ENCODE data around the gene ANKFY1.
A peak's percentile ranks its signal among the peaks of the same experiment; 100 is the strongest.
"Not testable (repeated sequence)": the region's sequence is repeated elsewhere in the genome, so short reads cannot be mapped to it uniquely, and the experiment has no call there.

Gene ANKFY1

DNA sequence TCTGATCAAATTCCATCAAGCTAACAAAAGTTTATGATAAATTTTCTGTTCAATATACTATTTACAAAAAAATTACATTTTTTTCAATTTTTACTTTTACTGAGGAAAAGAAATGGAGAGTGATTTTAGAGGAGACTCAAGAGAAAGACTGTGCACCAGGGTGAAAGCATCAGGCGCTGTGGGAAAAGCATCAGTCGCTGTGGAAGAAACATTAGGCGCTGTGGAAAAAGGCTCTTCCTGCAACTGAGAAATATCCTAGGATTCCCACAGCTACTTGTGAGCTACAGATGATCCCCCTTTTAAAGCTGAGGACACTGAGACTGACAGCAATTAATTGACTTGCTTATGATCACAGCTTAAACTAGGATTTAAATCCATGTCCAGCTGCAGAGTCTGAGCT lies 4.9 kb downstream of the ANKFY1 start:
- DNase-seq: no peak

DNA sequence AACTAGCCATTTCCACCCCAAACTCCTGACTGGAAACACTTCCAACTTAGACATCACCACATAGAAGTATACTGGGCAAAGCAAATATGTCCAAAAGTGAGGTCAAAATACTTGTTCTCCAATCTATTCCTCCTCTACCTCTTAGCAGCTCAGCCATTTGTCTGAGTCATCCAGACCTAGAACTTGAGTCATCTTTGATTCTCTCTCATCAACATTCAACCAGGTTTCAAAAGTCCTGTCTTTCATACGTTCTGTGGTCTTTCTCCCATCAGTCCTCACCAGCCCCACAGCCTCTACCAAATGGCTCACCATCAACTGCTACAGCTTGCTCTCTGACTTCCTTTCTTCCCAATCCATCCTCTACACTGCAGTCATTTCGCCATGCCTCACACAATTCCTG lies 6.8 kb downstream of the ANKFY1 start:
- no peak for DNase-seq

DNA sequence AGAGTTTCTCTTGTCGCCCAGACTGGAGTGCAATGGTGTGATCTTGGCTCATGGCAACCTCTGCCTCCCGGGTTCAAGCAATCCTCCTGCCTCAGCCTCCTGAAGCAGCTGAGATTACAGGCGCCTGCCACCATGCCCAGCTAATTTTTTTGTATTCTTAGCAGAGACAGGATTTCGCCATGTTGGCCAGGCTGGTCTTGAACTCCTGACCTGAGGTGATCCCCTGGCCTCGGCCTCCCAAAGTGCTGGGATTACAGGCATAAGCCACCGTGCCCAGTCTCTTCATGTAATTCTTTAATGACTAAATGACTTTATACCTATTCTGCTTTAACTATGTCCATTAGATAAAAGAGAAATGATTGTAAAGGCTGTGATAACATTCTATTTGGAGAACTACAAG lies 8.5 kb downstream of the ANKFY1 start:
- not testable (repeated sequence) for DNase-seq

DNA sequence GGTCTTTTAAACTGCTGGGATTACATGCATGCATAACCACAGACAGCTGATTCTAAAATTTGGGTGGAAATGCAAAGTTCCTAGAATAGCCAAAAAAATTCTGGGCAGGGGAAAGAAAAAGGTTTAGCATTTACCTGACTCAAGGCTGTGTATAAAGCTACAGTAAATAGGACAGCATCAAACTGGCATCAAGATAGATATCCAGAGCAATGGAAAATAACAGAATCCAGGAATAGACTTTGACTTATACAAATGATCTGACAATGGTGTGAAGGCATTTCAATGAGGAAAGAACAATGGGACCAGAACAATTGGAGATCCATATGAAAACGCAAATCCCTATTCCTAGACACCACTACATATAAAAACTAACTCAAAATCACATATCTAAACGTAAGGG lies 12.9 kb downstream of the ANKFY1 start:
- DNase-seq: no peak

DNA sequence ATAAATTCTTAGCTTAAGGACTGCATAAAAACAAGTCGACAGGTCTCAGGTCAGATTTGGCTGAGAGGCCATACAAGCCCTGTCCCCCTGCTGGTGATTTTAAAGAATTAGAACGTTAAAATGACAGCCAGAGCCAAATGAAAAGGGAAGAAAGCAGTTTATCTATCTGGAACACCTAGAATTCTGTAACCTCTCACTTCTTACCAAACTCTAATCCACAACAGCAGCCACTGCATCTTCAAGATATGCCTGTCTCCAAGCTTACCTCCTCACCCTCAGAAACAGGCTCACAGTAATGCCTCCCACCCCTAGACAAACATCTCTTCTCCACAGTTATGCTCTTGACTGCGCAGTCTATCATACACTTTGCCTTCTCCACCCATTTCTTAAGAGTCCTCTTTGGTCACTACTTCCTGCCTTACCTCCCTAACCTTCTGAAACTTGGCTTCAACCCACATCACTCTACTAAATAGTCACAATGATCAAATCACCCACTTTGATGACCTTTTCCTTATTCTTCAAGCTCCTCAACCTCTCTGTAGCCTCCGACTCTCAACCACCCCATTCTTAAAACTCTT lies 14.2 kb downstream of the ANKFY1 start:
- peak; percentile 26 for DNase-seq

DNA sequence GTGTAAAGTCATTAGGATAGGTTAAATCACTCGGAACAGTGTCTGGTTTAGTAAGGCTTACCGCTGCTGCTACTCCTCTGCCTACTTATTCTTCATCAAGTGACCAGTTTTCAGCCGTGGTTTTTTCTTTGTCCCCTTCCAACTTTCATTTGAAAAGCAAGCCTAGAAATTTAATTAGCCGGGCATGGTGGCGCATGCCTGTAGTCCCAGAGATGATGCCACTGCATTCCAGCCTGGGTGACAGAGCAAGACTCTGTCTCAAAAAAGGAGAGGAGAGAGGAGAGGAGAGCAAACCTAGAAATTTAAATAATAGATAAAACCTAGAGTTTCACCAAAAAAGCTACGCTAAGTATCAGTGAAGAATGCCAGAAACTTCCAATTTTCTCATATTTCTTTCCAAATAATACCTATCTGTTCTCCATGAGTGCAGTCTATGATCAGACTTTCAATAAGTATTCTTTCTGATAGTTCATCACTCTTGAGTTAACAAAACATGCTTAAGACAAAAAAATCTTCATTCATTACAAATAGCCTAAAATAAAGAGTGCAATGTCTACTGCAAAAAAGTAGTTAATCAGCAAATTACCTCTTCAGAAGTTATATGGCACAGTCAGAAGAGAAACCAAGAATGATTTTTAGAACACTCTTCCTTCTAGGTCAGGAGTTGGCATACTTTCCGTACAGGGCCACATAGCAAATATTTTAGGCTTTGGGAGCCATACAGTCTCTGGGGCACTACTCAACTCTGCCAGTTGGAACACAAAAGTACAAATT lies 15.1 kb downstream of the ANKFY1 start:
- no peak for DNase-seq

DNA sequence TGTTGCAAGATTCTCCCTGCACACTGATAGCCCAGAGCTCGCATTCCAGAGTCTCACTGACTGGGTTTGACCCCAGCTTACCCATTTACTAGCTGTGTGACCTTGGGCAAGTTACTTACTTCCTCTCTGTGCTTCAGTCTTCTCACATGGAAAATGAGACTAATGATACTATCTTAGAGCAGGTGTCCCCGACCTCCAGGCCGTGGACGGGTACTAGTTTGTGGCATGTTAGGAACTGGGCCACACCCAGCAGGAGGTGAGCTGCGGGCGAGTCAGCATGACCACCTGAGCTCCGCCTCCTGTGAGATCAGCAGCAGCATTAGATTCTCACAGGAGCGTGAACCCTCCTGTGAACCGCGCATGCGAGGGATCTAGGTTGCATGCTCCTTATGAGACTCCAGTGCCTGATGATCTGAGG lies 15.8 kb downstream of the ANKFY1 start:
- no peak for DNase-seq

DNA sequence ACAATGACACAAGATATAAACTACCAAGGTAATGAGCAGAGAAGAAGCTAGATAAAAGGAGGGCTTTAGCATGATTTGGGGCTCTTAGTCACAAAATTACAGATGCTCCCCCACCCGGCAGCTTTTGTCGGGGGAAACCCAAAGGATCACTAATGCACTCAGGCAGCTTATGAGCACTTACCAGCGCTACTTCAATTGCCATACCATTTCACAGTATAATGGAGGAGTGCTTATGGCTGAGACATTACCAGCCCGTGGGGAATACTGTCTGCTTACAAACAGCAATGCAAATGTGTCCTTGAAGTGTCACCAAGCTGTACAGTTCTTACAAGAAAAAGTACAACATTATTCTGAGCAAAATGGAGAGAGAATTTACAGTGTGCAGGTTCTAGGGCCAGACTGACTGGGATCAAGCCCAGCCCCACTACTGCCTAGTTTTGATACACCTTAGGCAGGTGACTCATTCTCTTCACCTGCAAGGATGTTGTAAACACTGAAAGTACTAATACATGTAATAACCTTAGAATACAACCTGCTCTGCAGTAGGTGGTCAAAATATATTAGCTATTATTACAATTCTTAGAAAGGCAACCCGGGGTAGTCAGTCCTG lies 16.3 kb downstream of the ANKFY1 start:
- no peak for DNase-seq

DNA sequence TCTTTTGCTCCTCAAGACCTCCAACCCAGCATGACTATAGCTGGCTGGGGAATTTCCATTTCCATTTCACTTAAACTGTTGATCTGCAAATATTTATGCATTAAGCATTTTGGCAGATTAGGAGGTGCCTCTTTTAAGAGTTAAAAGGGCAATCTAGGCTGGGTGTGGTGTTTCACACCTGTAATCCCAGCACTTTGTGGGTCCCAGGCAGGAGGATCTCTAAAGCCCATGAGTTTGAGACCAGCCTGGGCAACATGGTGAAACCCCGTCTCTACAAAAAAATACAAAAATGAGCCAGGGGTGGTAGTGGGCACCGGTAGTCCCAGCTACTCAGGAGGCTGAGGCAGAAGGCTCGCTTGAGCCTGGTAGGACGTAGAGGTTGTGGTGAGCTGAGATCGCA lies 17.1 kb downstream of the ANKFY1 start:
- no peak for DNase-seq

- no peak for DNase-seq
Observed at GRCh38 chr17:4241535-4241934, 22.2 kb downstream of the ANKFY1 start.

DNA sequence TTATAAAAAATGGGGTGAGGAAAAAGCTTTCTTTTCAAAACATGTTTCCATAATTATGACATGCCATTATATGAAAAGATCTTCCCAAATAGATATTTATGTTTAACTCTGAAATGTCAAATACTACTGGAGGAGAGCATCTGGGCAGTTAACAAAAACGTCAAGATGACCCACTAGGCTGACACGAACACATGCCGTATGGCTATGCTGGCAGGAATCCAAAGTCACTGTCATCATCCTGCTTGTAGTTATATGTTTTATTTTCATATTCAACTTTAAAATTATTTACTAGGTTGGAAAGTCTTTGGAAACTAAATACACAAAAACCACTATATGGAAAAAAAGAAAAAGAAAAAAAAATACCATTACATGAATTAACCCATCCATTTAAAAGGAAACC lies 27.3 kb downstream of the ANKFY1 start:
- no peak for DNase-seq

- DNase-seq: no peak
Observed at GRCh38 chr17:4235372-4236279, 28.2 kb downstream of the ANKFY1 start.

GRCh38 chr17:4234401-4234800 lies 29.4 kb downstream of the ANKFY1 start:
- no peak for DNase-seq

- DNase-seq: no peak
Observed at GRCh38 chr17:4233668-4234258, 30.0 kb downstream of the ANKFY1 start.

GRCh38 chr17:4232168-4232813 lies 31.5 kb downstream of the ANKFY1 start:
- no peak for DNase-seq

DNA sequence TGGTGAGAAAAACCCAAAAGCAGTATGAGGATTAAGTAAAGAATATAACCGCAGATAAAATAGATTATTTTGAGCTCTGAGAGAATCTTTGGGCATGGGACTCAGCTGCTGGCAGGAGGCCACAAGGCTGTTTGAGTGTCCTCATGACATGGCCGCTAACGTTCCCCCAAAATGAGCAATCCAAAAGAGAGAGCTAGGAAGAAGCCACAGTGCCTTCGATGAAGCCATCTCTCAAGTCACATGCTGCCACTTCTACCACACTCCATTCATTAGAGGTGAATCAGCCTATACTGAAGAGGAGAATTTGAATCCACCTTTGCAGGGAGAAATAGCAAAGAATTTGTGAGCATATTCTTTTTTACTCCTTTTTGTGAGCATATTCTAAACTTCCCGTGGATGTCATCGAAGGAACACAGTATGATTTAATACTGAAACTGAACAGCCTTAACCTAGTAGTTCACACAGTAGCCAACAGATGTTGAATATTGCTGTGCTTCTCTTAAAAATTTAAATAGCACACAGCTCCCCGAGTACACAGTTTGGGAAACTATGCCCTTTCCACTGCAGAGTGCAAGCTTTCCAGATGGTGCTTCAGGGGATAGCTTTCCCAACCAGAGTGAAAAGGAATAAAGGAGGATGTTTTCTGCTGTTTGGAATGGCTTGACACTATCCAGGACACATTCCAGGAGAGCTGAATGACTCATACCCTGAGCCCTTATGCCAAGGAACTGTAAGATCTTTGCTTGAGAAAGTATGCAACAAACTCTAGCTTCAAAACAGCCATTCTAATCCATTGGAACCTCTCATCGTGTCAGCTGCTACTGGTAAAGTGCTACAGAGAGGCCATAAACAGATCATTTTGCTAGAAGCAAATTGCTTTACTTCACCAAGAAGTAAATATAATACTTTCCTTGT lies 33.9 kb downstream of the ANKFY1 start:
- DNase-seq: no peak

DNA sequence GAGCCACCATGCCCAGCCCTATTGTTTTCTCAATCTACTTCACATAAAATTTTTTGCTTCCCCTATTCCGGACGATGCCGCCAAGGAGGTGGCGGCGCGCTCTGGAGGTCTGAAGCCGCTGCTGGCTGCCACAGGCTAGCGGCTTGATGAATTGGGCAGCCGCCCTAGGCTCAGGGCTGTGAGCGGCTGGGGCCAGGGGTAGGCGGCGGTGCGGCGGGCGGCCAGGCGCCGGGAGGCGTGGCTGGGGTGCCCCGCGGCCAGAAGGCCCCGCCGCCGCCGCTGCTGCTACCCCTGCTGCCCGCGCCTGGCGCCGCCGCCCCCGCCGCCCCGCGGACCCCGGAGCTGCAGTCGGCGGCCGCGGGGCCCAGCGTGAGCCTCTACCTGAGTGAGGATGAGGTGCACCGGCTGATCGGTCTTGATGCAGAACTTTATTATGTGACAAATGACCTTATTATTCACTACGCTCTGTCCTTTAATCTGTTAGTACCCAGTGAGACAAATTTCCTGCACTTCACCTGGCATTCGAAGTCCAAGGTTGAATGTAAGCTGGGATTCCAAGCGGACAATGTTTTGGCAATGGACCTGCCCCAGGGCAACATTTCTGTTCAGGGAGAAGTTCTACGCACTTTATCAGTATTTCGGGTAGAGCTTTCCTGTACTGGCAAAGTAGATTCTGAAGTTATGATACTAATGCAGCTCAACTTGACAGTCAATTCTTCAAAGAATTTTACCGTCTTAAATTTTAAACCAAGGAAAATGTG lies 41.7 kb downstream of the ANKFY1 start:
- DNase-seq: no peak

DNA sequence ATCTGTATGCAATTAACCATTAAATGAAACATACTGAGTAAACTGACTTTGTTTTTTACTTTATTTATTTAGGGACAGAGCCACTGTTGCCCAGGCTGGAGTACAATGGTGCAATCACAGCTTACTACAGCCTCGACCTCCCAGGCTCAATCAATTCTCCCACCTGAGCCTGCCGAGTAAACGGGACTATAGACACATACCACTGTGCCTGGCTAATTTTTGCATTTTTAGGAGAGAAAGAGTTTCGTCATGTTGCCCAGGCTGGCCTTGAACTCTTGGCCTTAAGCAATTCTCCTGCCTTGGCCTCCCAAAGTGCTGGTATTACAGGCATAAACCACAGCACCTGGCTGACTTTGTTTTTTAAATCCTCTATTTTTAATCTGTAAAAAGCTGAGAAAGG lies 42.6 kb downstream of the ANKFY1 start:
- no peak for DNase-seq

GRCh38 chr17:4220655-4221054 lies 43.1 kb downstream of the ANKFY1 start:
- DNase-seq: no peak

GRCh38 chr17:4219241-4219640 lies 44.5 kb downstream of the ANKFY1 start:
- DNase-seq: no peak

All from NCI-H1694 treated with DMSO at 0.1 percent for 48 hours (cell line).